Natural killer cell (primary cell): Measurements from ENCODE around the gene C11orf91. TPM values are rescaled to one million over a fixed set of nuclear protein-coding genes. Genes with fewer than 3 reads are reported as not detected.
"Not testable (repeated sequence)": the region's sequence is repeated elsewhere in the genome, so short reads cannot be mapped to it uniquely, and the experiment has no call there.

Source experiments
- ATAC-seq, 3 donors: fragments of 150-1000 bp in 2 of 3; fragments of 200-7000 bp in 1 of 3; cut with Tn5 transposase; 1 replicate in 1 of 3; 2 replicates in 2 of 3; pipeline ENCODE4 v1.10.0; 2021; ENCODE audit warnings: mild to moderate bottlenecking in 2 of 3, moderate library complexity in 2 of 3
- DNase-seq, 2 donors: peaks; one replicate each; pipeline versions ENCODE4 v3.0.0 to v3.0.0-alpha.2; 2013 to 2021; ENCODE audit warnings: mixed read lengths in 1 of 2
- H3K27ac ChIP-seq: one replicate; pipeline ENCODE4 v1.5.1; 2013; ENCODE audit warnings: mild to moderate bottlenecking, low read length
- H3K27me3 ChIP-seq: one replicate; pipeline ENCODE4 v1.6.1; 2013; ENCODE audit warnings: low read length; ENCODE audit not compliant: control insufficient read depth, insufficient read depth
- H3K36me3 ChIP-seq: one replicate; pipeline ENCODE4 v1.6.1; 2013; ENCODE audit warnings: low read length; ENCODE audit not compliant: control insufficient read depth, insufficient read depth
- H3K4me1 ChIP-seq: one replicate; pipeline ENCODE4 v1.6.1; 2013; ENCODE audit warnings: low read length; ENCODE audit not compliant: control insufficient read depth, insufficient read depth
- H3K4me3 ChIP-seq: one replicate; pipeline ENCODE4 v1.5.1; 2013; ENCODE audit warnings: low read length
- H3K9me3 ChIP-seq: one replicate; pipeline ENCODE4 v1.6.1; 2013; ENCODE audit warnings: low read length; ENCODE audit not compliant: control insufficient read depth, insufficient read depth
- H3K27ac Mint-ChIP-seq, 2 donors: one replicate each; pipeline ENCODE4 v1.8.0; 2022; ENCODE audit warnings: mild to moderate bottlenecking in 2 of 2, mixed read lengths in 2 of 2, moderate library complexity in 1 of 2
- H3K27me3 Mint-ChIP-seq, 2 donors: one replicate each; pipeline ENCODE4 v1.8.0; 2022; ENCODE audit warnings: low read depth in 2 of 2, mixed read lengths in 2 of 2
- H3K36me3 Mint-ChIP-seq: one replicate; pipeline ENCODE4 v1.8.0; 2022; ENCODE audit warnings: mixed read lengths
- H3K4me1 Mint-ChIP-seq, 2 donors: one replicate each; pipeline ENCODE4 v1.8.0; 2022; ENCODE audit warnings: mixed read lengths in 2 of 2
- H3K4me3 Mint-ChIP-seq: one replicate; pipeline ENCODE4 v1.8.0; 2022; ENCODE audit warnings: mild to moderate bottlenecking, moderate library complexity, mixed read lengths
- H3K9me3 Mint-ChIP-seq, 2 donors: one replicate each; pipeline ENCODE4 v1.8.0; 2022; ENCODE audit warnings: mixed read lengths in 2 of 2
- CTCF ChIP-seq: fragments of 200-600 bp; IDR thresholded peaks from one replicate; pipeline ENCODE4 v1.8.0; 2022; ENCODE audit warnings: antibody characterized with exemption
- WGBS: methylation state at CpG from one replicate; pipeline ENCODE4 v1.1.7; 2013; ENCODE audit warnings: missing lambda C conversion rate; ENCODE audit not compliant: insufficient coverage; 5-methylcytosine and 5-hydroxymethylcytosine counted together
- intact Hi-C: fragments of 100-400 bp; cut with micrococcal nuclease; formaldehyde crosslinking; loops from one replicate; pipeline ENCODE4 v1.14.2; 2022
- total RNA-seq, 4 donors: library from RNA; stranded (reverse); fragments of 120-200 nt in 1 of 4; gene quantifications; one replicate each; pipeline versions ENCODE4 v1.2.3 to v1.2.4, GENCODE V29; 2013 to 2022

The C11orf91 gene
- total RNA-seq, 3 donors from 2014 or later (not counting 1 experiment from before 2014, with no cell fraction given): not detected

GRCh38 chr11:33664166-33664565 lies 36.5 kb downstream of the C11orf91 start:
- Mint-ChIP-seq H3K4me1 (no peaks in the 10 kb centered on the region), H3K4me3 (no peak overlapping the region), H3K9me3 (no peaks in the 10 kb centered on the region), H3K27ac (no peak overlapping the region), H3K27me3 (peaks cover 11 to 19% of the 10 kb centered on the region in 2 donors), H3K36me3 (no peaks in the 10 kb centered on the region)
- Histone ChIP-seq H3K9me3 (no peaks in the 10 kb centered on the region), H3K4me3 (no peak overlapping the region), H3K27me3 (no peaks in the 10 kb centered on the region), H3K27ac (no peak overlapping the region), H3K4me1 (no peaks in the 10 kb centered on the region), H3K36me3 (no peaks in the 10 kb centered on the region)
- TF ChIP-seq CTCF: no peak
- 95% methylated on average over 5 of the region's 6 CpGs for WGBS
- intact Hi-C loops: no loop called here
- DNase-seq (no peak), ATAC-seq (no peak)

- intact Hi-C loops: no loop called here
- ATAC-seq: no peak
- TF ChIP-seq CTCF: no peak
- no peaks in the 10 kb centered on the region for H3K4me1 ChIP-seq
- H3K27ac Mint-ChIP-seq: no peak overlapping the region
- H3K4me3 ChIP-seq: no peak overlapping the region
- H3K36me3 ChIP-seq: no peaks in the 10 kb centered on the region
- no peaks in the 10 kb centered on the region for H3K27me3 ChIP-seq
- H3K27me3 Mint-ChIP-seq: peaks cover 8 to 19% of the 10 kb centered on the region in 2 donors
- H3K9me3 Mint-ChIP-seq: no peaks in the 10 kb centered on the region
- no peaks in the 10 kb centered on the region for H3K36me3 Mint-ChIP-seq
- no peak overlapping the region for H3K27ac ChIP-seq
- no peaks in the 10 kb centered on the region for H3K4me1 Mint-ChIP-seq
- DNase-seq: no peak
- no peak overlapping the region for H3K4me3 Mint-ChIP-seq
- H3K9me3 ChIP-seq: no peaks in the 10 kb centered on the region
Observed at GRCh38 chr11:33663121-33663520, 37.5 kb downstream of the C11orf91 start.

GRCh38 chr11:33661526-33661925 lies 39.1 kb downstream of the C11orf91 start:
- H3K36me3 ChIP-seq, H3K9me3 Mint-ChIP-seq, H3K4me1 ChIP-seq, DNase-seq, H3K27ac ChIP-seq, intact Hi-C loops, H3K4me1 Mint-ChIP-seq, ATAC-seq, H3K36me3 Mint-ChIP-seq, H3K27ac Mint-ChIP-seq, H3K27me3 ChIP-seq, H3K9me3 ChIP-seq, H3K4me3 Mint-ChIP-seq, H3K4me3 ChIP-seq: not testable (repeated sequence)
- peaks cover 6 to 16% of the 10 kb centered on the region in 2 donors for H3K27me3 Mint-ChIP-seq
- 87% methylated on average over 7 of the region's 7 CpGs for WGBS

DNA sequence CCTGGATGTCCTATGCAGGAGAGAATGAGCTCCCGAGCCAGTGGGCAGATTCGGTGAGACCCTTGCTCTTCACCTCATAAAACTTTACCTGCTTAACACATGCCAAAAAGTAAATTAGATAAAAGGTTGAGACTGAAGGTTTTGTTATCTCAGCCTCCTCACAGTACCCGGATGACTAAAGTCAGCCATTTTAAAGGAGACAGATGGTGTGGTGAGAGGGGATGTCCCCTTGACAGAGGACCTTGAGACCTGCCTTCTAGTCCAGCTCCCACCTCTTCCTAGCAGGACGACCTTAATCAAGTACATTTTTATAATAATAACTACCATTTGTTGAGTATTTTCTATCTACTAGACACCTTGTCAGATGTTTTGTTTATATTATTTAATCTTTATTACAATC lies 39.7 kb downstream of the C11orf91 start:
- H3K4me1 ChIP-seq: no peaks in the 10 kb centered on the region
- no peak overlapping the region for H3K27ac Mint-ChIP-seq
- peaks cover 2 to 11% of the 10 kb centered on the region in 2 donors for H3K27me3 Mint-ChIP-seq
- no peak overlapping the region for H3K4me3 ChIP-seq
- no peaks in the 10 kb centered on the region for H3K4me1 Mint-ChIP-seq
- TF ChIP-seq CTCF: no peak
- H3K9me3 Mint-ChIP-seq: no peaks in the 10 kb centered on the region
- no peaks in the 10 kb centered on the region for H3K27me3 ChIP-seq
- intact Hi-C loops: no loop called here
- H3K9me3 ChIP-seq: no peaks in the 10 kb centered on the region
- no peak overlapping the region for H3K27ac ChIP-seq
- no peaks in the 10 kb centered on the region for H3K36me3 ChIP-seq
- no peak for ATAC-seq
- H3K4me3 Mint-ChIP-seq: no peak overlapping the region
- DNase-seq: no peak
- WGBS: 86% methylated on average over 1 of the region's 4 CpGs
- H3K36me3 Mint-ChIP-seq: no peaks in the 10 kb centered on the region
